NCI-H748 (cell line): ENCODE measurements around the gene FBXO36.
A peak's percentile ranks its signal among the peaks of the same experiment; 100 is the strongest.
"Not testable (repeated sequence)": the region's sequence is repeated elsewhere in the genome, so short reads cannot be mapped to it uniquely, and the experiment has no call there.

ENCODE experiments used
- DNase-seq: peaks from one replicate; lab custom pipeline; 2025; ENCODE audit not compliant: unreplicated experiment; lab: John Stamatoyannopoulos, UW

FBXO36 gene

GRCh38 chr2:229910147-229910831, 12.0 kb upstream of the FBXO36 start:
- no peak for DNase-seq

DNA sequence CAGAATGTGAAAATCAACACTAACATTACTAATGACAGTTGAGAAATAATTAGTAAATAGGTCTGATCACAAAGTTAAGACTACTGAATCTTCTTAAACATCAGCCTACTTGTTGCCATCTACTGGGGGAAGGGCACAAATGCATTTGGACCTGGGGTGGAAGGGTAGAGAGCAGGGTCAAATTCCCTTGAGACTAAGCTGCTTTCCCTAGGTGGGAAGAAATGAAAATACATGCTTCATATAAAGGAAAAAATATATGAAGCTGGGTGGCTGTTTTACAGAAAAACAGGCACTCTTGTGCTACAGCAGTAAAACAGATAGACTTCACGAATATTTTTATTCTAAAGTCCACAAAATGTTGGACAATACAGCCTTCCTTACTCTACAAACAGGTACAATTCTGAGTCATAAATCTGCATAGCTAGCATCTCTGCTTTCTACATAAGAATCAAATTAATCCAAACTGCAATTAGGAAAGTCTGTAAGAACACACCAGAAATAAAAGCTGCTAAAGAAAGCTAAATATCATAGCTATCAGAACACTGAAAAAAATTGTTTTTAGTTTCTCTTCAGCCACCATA, 11.4 kb upstream of the FBXO36 start:
- no peak for DNase-seq

DNA sequence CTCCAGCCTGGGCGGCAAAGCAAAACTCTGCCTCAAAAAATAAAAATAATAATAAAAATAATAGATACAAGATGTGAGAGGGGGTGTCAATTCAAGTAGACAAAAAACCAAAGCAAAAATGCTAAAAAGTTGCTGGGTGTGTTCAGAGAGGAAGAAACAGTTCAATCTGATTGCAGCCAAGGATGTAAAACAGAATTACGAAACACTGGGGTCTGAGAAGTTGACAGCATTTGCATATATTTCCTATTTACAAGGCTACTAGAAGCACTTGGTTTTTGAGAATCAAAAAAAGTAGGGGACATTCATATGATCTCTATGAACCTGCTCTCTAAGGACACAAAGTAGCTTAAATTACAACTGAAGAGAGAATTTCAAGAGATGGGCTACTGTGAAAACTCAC, 8.1 kb upstream of the FBXO36 start:
- DNase-seq: no peak

DNA sequence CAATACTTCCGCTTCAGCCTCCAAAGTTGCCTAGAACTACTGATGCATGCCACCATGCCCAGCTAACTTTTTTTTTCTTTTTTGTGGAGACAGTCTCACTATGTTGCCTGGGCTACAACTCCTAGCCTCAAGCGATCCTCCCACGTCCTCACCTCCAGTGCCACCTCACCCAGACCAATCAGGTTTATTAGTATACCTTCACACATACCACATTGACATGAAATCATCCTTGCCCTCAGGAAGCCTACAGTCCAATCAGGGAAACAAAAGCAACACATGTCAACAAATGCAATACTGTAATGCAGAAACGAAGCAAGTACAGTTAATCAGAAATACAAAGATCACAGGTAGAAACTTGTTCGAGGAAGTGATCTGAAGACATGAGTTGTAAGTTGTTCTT, 4.5 kb upstream of the FBXO36 start:
- no peak for DNase-seq

DNA sequence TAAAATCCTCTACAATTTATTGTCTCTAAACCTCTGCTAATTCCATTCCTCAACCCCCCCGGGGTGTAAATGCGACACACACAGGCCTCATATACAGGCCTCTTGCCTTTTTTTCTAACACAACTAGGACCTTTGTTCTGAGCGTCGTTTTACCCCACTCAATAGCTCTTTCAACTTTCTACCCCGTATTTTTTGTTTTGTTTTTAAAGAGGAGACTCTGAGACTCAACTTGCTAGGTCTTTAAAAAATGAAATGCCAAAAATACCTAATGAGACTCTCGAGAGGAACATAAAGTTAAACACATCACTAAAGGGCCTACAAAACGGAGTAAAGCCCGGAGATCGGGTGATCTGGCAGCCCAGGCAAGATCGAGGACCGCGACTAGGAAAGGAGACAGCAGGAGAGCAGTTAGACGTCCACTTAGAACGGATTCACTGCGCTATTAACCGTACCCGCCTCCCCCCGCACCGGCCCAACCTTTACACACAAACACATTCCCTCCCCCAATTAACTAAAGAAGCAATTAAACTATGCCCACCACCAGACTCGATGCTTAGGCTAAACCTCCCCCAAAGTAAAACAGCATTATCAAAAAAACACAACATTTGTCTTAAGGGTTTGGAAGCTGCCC, 2.2 kb upstream of the FBXO36 start:
- DNase-seq: peak; percentile 25

DNA sequence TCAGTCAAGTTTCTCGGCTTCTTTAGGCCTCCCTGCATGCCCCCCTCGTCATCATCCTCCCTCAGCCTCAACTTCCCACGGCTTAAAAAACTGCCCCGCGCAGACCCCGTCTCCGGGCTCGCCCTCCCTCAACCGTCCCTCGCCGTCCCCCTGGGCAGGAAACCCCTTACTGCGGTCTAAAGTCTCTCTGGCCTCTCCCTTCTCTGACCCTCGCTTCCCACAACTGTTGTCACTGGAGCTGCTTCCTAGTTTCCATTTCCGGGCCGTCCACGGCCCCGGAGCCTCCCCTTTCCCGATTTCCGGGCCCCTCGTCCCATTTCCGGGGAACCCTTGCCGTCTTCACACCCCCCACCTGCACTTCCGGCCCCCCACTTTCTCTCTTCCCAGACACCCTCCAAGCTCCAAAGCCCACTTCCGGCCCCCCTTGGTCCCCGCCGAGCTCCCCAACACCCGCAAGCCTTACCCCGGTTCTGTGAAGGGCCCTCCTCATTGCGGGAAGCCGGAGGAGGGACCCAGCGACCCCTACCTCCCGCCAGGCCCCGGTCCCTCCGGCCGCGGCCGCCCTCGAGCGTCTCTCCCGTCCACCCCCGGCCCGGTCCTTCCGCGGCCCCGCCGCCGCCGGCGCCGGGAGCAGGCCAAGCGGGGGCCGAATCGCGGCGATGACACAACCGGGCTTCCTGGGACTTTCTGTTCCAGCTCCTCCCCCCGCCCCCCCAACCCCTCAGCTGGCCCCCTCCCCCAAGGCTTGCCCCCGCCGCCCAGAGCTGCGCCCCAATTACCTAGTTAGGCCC, 1.0 kb upstream of the FBXO36 start:
- DNase-seq: peak; percentile 74

DNA sequence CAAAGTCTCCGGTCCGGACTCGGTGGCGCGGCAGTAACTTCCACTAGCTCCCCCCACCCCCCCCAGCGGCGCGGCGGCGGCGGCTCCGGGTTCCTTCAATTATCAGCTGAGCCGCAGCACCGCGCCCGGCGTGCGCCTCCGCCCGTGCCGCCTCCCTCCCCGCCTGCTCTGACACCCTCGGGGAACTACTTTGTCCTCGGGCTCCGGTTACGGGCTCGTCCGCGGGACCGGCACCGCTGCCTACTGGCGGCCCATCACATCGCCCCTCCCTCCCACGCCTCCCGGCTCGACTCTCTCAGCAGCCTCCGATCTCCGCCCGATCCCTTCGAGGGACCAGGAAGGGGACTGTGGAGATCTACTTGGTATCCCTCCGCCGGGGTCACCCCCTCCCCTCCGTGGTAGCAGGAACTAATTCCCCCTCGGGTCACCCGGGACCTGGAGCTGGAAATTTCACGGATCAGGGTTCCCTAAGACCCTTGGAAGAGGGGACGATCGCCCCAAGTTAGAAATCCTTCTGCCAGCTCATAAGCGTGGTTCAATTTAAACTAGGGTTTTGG, 333 bp upstream of the FBXO36 start, which contains the start of gene TRIP12:
Gene TRIP12 (minus strand): TSS at position 118 of the 557 bp plus-strand sequence. CDS start 41,930 bp downstream, outside the sequence.
- peak; percentile 98 for DNase-seq

- DNase-seq: not testable (repeated sequence)
These were observed 2.2 kb downstream of the FBXO36 start for GRCh38 chr2:229924541-229924940.

- DNase-seq: no peak
These were observed 2.9 kb downstream of the FBXO36 start for GRCh38 chr2:229925201-229925600.

- DNase-seq: no peak
These were observed 5.6 kb downstream of the FBXO36 start for GRCh38 chr2:229927817-229928321.

DNA sequence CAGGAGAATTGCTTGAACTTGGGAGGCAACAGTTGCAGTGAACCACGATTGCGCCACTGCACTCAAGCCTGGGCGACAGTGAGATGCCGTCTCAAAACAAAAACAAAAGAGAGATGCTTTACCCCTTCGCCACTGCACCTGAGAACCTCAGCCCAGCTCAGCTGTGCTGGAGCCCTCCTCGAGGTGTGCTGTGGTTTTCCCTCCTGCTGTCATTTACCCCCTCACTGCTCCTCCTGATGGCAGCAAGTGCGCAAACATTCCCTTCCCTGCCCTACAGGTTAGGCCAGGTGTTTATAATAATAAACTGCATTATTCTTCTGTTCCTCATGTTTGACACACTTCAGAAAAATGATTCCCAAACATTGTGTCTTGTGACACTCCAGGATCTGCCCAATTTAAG, 8.4 kb downstream of the FBXO36 start:
- DNase-seq: no peak

DNA sequence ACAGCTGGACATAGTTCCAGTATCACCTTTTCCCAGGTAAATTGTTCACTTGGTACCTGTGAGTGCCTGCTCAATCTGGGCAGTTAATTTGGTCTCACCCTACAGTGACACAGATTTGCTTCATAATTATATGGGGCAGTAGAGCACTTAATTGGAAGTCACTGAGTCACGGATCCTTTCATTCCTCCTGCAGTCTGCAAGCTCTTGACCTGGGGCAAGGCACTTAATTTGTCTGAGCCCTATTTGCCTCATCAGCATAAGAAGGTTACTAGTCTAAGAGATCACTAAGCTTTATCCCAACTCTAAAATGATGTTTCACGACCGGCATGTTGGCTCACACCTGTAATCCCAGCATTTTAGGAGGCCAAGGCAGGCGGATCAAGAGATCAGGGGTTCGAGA, 8.9 kb downstream of the FBXO36 start:
- DNase-seq: no peak

DNA sequence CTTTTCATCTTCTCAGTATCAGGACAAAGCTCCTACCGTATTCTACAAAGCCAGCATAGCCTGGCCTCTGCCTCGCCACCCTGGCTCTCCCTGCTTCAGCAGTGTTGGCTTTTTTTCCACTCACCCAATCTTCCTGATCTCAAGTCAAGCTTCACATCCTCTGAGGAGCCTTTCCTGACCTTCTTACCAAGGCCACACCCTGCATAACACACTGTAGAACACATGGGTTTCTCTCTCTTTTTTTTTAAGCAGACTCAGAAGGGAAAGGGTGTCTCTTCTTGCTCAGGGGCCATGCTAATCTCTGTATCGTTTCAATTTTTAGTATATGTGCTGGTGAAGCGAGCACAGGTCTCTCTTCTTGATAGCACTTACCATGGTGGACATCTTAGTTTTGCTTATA, 15.2 kb downstream of the FBXO36 start:
- no peak for DNase-seq

GRCh38 chr2:229942671-229943070, 20.4 kb downstream of the FBXO36 start:
- no peak for DNase-seq

DNA sequence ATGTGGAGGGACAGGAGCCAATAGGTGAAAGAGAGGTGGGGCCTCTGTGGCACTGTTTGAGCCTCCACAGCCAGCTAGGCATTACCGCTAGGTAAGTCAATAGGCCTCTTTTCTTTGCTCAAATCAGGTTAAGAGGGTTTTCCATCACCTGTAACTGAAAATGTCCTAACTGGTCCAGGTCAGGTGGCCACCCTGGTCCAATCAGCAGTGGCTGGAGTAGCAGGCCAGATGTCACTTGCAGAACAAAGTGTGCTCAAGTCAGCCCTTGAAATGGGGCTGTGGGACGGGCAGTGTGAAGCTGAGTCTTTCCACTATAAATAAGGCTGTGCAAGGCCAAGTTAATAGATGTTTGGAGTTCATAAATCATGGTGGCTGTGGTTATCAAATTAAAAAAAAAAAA, 20.9 kb downstream of the FBXO36 start:
- no peak for DNase-seq

DNA sequence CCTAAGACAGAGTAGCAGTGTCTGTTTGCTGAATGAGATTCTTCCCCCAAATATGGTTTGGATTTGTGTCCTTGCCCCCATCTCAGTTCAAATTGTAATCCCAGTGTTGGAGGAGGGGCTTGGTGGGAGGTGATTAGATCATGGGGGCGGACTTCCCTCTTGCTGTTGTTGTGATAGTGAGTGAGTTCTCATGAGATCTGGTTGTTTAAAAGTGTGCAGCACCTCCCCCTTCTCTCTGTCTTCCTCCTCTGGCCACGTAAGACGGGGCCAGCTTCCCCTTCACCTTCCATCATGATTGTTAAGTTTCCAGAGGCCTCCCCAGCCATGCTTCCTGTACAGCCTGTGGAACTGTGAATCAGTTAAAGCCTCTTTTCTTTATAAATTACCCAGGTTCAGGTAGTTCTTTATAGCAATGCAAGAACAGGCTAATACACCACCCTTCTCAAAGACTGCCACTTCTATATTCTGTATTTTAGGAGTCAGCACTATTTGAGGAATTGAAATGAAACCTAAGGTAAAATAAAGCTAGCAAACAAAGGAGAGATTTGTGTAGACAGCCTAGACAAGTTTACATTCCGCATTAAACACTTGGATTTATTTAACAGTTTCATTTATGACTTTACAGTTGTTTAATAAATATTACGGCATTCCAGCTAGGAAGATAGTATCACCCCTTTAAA, 21.6 kb downstream of the FBXO36 start:
- no peak for DNase-seq

GRCh38 chr2:229945975-229946374, 23.7 kb downstream of the FBXO36 start:
- no peak for DNase-seq

- DNase-seq: no peak
These were observed 25.2 kb downstream of the FBXO36 start for GRCh38 chr2:229947544-229947943.

DNA sequence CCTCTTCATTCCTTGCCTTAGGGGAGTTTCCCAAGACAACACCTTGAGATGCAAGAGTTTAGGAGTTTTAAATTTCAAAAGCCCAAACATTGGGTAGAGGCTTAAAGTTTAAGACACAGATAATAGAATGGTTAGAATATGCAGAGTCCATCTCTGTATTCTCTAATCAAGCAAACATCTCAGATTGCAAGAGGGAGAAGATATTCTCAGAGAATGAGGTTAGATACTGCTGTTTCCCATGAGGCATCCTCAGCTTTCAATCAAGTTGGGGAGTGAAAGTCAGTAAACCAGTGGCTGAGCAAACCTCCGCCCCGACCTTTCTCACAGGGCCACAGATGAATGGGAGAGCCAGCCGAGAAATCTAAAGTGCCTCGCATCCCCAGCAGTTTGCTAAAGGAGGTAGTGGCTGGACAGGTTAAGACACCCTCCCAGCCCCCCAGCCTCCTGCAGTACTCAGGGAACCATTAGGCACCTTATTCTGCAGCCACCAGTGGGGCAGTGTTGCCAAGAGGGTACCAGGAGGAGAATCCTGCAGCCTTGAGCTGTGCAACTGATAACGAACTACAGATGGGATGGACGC, 30.0 kb downstream of the FBXO36 start:
- DNase-seq: no peak

- DNase-seq: no peak
These were observed 33.4 kb downstream of the FBXO36 start for GRCh38 chr2:229955663-229956062.
